Astrocyte (in vitro differentiated cells and primary cell): ENCODE data around the gene NIT2. TPM values are rescaled to one million over a fixed set of nuclear protein-coding genes. Genes with fewer than 3 reads are reported as not detected.

Experiments used
- DNase-seq: peaks from one replicate; pipeline ENCODE4 v3.0.0-alpha.2; 2010; ENCODE audit warnings: low read depth
- FAIRE-seq: peaks from 2 replicates; lab custom pipeline; 2011; peaks lifted over from hg19 to GRCh38; lab: Jason Lieb, UNC
- H2AFZ ChIP-seq: 2 replicates; pipeline ENCODE4 v1.6.0; 2012; ENCODE audit warnings: low read depth, low read length, inconsistent platforms
- H3K27ac ChIP-seq: 2 replicates; pipeline ENCODE4 v1.5.1; 2011; ENCODE audit warnings: low read depth, low read length, inconsistent platforms
- H3K27me3 ChIP-seq: 2 replicates; pipeline ENCODE4 v1.6.0; 2011; ENCODE audit warnings: low read length, inconsistent platforms; ENCODE audit not compliant: insufficient read depth
- H3K36me3 ChIP-seq: 2 replicates; pipeline ENCODE4 v1.5.1; 2011; ENCODE audit warnings: low read length, inconsistent platforms; ENCODE audit not compliant: insufficient read depth
- H3K4me1 ChIP-seq: 2 replicates; pipeline ENCODE4 v1.5.1; 2011; ENCODE audit warnings: low read length, inconsistent platforms; ENCODE audit not compliant: insufficient read depth
- H3K4me2 ChIP-seq: 2 replicates; pipeline ENCODE4 v1.6.0; 2012; ENCODE audit warnings: low read length, inconsistent platforms
- H3K4me3 ChIP-seq: 2 replicates; pipeline ENCODE4 v1.5.1; 2011; ENCODE audit warnings: low read depth, mild to moderate bottlenecking, low read length, inconsistent platforms; ENCODE audit not compliant: insufficient read depth
- H3K79me2 ChIP-seq: 2 replicates; pipeline ENCODE4 v1.6.0; 2012; ENCODE audit warnings: mild to moderate bottlenecking, low read length, inconsistent platforms; ENCODE audit not compliant: insufficient read depth
- H3K9ac ChIP-seq: 2 replicates; pipeline ENCODE4 v1.6.0; 2012; ENCODE audit warnings: mild to moderate bottlenecking, low read length, inconsistent platforms
- H3K9me3 ChIP-seq: 2 replicates; pipeline ENCODE4 v1.5.1; 2012; ENCODE audit warnings: low read depth, mild to moderate bottlenecking, low read length, inconsistent platforms; ENCODE audit not compliant: insufficient read depth
- H4K20me1 ChIP-seq: 2 replicates; pipeline ENCODE4 v1.6.0; 2012; ENCODE audit warnings: low read length, inconsistent platforms; ENCODE audit not compliant: insufficient read depth
- H3K27ac Mint-ChIP-seq: one replicate; pipeline ENCODE4 v1.8.0; 2021; ENCODE audit warnings: mild to moderate bottlenecking, mixed read lengths; ENCODE audit not compliant: unreplicated experiment
- H3K27me3 Mint-ChIP-seq: one replicate; pipeline ENCODE4 v1.8.0; 2021; ENCODE audit warnings: low read depth, mixed read lengths; ENCODE audit not compliant: unreplicated experiment
- H3K36me3 Mint-ChIP-seq: one replicate; pipeline ENCODE4 v1.8.0; 2021; ENCODE audit warnings: low read depth, mixed read lengths; ENCODE audit not compliant: unreplicated experiment
- H3K4me1 Mint-ChIP-seq: one replicate; pipeline ENCODE4 v1.8.0; 2021; ENCODE audit warnings: low read depth, mixed read lengths; ENCODE audit not compliant: unreplicated experiment
- H3K4me3 Mint-ChIP-seq: one replicate; pipeline ENCODE4 v1.8.0; 2021; ENCODE audit warnings: mild to moderate bottlenecking, moderate library complexity, mixed read lengths; ENCODE audit not compliant: unreplicated experiment
- H3K9me3 Mint-ChIP-seq: one replicate; pipeline ENCODE4 v1.8.0; 2021; ENCODE audit warnings: mild to moderate bottlenecking, mixed read lengths; ENCODE audit not compliant: unreplicated experiment
- EZH2 ChIP-seq: IDR thresholded peaks from 2 replicates; pipeline ENCODE4 v1.6.1; 2012; ENCODE audit warnings: mild to moderate bottlenecking, low read length, inconsistent platforms; ENCODE audit not compliant: insufficient read depth
- total RNA-seq: library from RNA; stranded (reverse); gene quantifications from 2 replicates; pipeline ENCODE4 v1.2.1, GENCODE V29; 2021
- TF ChIP-seq, protein P1 (sequence below): IDR thresholded peaks from 2 replicates; pipeline ENCODE4 v1.5.1; 2011; ENCODE audit warnings: low read depth, mild to moderate bottlenecking, inconsistent platforms, low read length, moderate library complexity; ENCODE audit not compliant: insufficient read depth

The NIT2 gene
- total RNA-seq, 1 donor from 2014 or later: 47.7 TPM

DNA sequence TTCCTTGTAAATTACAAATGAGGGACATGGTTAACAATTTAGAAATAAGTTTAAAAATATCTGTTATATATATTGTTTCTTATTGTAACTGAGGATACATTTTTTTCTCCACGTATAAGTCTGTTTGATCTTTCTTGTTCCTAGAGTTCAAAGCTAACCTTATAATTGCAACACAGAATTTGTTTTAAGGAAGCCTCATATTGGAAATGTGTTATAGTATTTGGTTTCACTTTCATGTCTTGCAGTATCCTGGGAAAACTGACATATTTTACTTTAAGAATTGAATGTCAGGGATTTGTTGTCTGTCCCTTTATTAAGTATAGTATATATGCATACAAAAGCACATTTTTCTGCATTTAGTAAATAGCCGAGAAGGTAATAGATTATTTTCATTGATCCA is 23.5 kb upstream of the NIT2 start:
- no peaks in the 10 kb centered on the region for H4K20me1 ChIP-seq
- DNase-seq (no peak), FAIRE-seq (no peak)
- no peak overlapping the region for H3K4me3 Mint-ChIP-seq
- no peak overlapping the region for H3K9ac ChIP-seq
- peaks cover 5% of the 10 kb centered on the region for H3K4me1 Mint-ChIP-seq
- no peaks in the 10 kb centered on the region for H3K4me1 ChIP-seq
- no peak overlapping the region for H3K27ac ChIP-seq
- H2AFZ ChIP-seq: no peak overlapping the region
- no peak for TF ChIP-seq EZH2
- TF ChIP-seq, protein P1, sequence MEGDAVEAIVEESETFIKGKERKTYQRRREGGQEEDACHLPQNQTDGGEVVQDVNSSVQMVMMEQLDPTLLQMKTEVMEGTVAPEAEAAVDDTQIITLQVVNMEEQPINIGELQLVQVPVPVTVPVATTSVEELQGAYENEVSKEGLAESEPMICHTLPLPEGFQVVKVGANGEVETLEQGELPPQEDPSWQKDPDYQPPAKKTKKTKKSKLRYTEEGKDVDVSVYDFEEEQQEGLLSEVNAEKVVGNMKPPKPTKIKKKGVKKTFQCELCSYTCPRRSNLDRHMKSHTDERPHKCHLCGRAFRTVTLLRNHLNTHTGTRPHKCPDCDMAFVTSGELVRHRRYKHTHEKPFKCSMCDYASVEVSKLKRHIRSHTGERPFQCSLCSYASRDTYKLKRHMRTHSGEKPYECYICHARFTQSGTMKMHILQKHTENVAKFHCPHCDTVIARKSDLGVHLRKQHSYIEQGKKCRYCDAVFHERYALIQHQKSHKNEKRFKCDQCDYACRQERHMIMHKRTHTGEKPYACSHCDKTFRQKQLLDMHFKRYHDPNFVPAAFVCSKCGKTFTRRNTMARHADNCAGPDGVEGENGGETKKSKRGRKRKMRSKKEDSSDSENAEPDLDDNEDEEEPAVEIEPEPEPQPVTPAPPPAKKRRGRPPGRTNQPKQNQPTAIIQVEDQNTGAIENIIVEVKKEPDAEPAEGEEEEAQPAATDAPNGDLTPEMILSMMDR: no peak
- no peaks in the 10 kb centered on the region for H3K27me3 Mint-ChIP-seq
- peaks cover 4% of the 10 kb centered on the region for H3K36me3 Mint-ChIP-seq
- H3K36me3 ChIP-seq: peaks cover 41% of the 10 kb centered on the region
- no peaks in the 10 kb centered on the region for H3K9me3 Mint-ChIP-seq
- no peaks in the 10 kb centered on the region for H3K9me3 ChIP-seq
- no peaks in the 10 kb centered on the region for H3K79me2 ChIP-seq
- H3K4me3 ChIP-seq: no peak overlapping the region
- H3K27ac Mint-ChIP-seq: no peak overlapping the region
- H3K27me3 ChIP-seq: no peaks in the 10 kb centered on the region
- no peak overlapping the region for H3K4me2 ChIP-seq

DNA sequence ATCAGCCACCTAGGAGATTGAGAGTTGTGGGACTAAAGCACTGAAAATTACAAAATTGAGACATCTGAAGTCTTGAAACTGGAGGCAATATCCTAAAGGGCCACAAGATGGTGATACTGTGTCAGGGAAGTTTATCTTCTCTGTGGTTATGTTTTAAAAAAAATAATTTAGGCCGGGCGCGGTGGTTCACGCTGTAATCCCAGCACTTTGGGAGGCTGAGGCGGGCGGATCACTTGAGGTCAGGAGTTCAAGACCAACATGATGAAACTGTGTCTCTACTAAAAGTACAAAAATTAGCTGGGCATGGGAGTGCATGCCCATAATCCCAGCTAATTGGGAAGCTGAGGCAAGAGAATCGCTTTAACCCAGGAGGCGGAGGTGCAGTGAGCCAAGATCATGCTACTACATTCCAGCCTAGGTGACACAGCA is 17.9 kb upstream of the NIT2 start:
- H3K27ac Mint-ChIP-seq: peak overlapping the region; percentile 26
- peak; percentile 39 for DNase-seq
- no peaks in the 10 kb centered on the region for H3K9me3 Mint-ChIP-seq
- H3K4me1 ChIP-seq: no peaks in the 10 kb centered on the region
- no peaks in the 10 kb centered on the region for H3K27me3 ChIP-seq
- TF ChIP-seq, protein P1: peak; percentile 60
- TF ChIP-seq EZH2: no peak
- H3K36me3 Mint-ChIP-seq: peaks cover 4% of the 10 kb centered on the region
- H3K9ac ChIP-seq: no peak overlapping the region
- no peaks in the 10 kb centered on the region for H4K20me1 ChIP-seq
- no peaks in the 10 kb centered on the region for H3K27me3 Mint-ChIP-seq
- FAIRE-seq: peak; percentile 80
- peaks cover 33% of the 10 kb centered on the region for H3K36me3 ChIP-seq
- H3K4me3 Mint-ChIP-seq: no peak overlapping the region
- H3K27ac ChIP-seq: no peak overlapping the region
- no peak overlapping the region for H2AFZ ChIP-seq
- H3K4me2 ChIP-seq: peak overlapping the region; percentile 13
- no peaks in the 10 kb centered on the region for H3K9me3 ChIP-seq
- H3K4me1 Mint-ChIP-seq: peaks cover 6% of the 10 kb centered on the region
- H3K4me3 ChIP-seq: no peak overlapping the region
- no peaks in the 10 kb centered on the region for H3K79me2 ChIP-seq

DNA sequence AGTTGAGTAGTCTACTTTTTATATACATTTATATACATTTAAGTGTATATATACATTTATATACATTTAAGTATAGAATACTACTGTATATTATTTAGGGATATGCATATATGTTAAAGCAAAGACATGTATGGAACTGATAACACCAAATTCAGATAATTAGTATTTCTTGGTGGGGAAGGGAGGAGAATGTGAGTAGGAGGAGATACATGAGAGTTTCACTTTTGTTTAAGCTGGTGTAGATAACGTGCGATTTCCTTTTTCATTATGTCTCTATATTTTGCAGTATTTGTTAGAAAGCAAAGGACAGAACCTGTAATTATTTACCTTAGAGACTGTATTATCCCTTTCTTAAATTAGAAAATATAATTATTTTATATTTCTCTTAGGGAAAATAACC is 16.6 kb upstream of the NIT2 start:
- H3K9me3 Mint-ChIP-seq: no peaks in the 10 kb centered on the region
- no peak for FAIRE-seq

More for the DNA sequence above, 16.6 kb upstream of the NIT2 start:
- Mint-ChIP-seq H3K4me3 (no peak overlapping the region), H3K27ac (no peak overlapping the region), H3K4me1 (peaks cover 5% of the 10 kb centered on the region), H3K27me3 (no peaks in the 10 kb centered on the region), H3K36me3 (peaks cover 4% of the 10 kb centered on the region)
- no peak overlapping the region for H3K4me2 ChIP-seq
- H3K4me1 ChIP-seq: no peaks in the 10 kb centered on the region
- no peak overlapping the region for H3K9ac ChIP-seq
- no peak overlapping the region for H3K4me3 ChIP-seq
- TF ChIP-seq, protein P1: no peak
- no peak for TF ChIP-seq EZH2
- no peaks in the 10 kb centered on the region for H4K20me1 ChIP-seq
- H3K9me3 ChIP-seq: no peaks in the 10 kb centered on the region
- peaks cover 30% of the 10 kb centered on the region for H3K36me3 ChIP-seq
- H3K27me3 ChIP-seq: no peaks in the 10 kb centered on the region
- no peaks in the 10 kb centered on the region for H3K79me2 ChIP-seq
- H3K27ac ChIP-seq: no peak overlapping the region
- no peak overlapping the region for H2AFZ ChIP-seq
- no peak for DNase-seq
